NCI-H2196 treated with DMSO at 0.1 percent for 48 hours (cell line): ENCODE results near the gene ELP2.
"Not testable (repeated sequence)": the region's sequence is repeated elsewhere in the genome, so short reads cannot be mapped to it uniquely, and the experiment has no call there.

Experiments
- DNase-seq: peaks from one replicate; lab custom pipeline; 2025; ENCODE audit not compliant: unreplicated experiment; lab: John Stamatoyannopoulos, UW

ELP2 gene

DNA sequence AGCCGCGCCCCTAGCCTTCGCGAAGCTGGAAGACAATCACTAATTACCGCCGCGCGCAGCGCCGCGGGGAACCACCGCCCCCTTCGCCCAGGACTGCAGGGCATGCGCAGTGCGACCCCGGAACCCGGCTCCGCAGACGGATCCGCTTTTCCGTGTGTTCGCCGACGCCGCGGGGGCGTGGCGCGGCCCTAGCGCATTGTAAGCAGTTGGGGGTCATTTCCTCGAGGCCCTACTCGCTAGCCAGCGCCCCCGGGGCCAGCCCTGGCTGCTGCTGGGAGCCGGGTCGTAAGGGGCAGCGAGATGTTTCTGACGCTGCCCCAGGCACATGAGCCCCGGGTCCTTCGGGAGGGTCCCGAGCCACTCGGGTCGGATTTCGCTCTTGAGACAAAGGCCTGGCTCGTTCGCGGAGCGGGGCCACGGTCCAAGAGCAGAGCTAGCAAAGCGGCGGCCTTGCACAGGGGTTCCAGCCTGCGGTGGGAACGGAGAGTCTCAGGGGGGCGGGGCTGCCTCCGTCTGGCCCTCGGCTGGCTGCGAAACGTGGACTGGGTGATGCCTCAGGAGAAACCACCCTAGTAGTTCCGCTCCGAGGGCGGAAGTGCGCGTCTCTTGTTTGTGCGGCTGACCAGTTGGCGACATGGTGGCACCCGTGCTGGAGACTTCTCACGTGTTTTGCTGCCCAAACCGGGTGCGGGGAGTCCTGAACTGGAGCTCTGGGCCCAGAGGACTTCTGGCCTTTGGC lies at the start of gene ELP2, which contains the start of gene SLC39A6:
ELP2 (plus strand) TSS at position 600 of the 739 bp plus-strand sequence; CDS start at position 635, 35 bp downstream.
SLC39A6 (minus strand) TSS at position 41 of the 739 bp plus-strand sequence. CDS start 2,333 bp downstream, outside the sequence.
- DNase-seq = peak; percentile 47

DNA sequence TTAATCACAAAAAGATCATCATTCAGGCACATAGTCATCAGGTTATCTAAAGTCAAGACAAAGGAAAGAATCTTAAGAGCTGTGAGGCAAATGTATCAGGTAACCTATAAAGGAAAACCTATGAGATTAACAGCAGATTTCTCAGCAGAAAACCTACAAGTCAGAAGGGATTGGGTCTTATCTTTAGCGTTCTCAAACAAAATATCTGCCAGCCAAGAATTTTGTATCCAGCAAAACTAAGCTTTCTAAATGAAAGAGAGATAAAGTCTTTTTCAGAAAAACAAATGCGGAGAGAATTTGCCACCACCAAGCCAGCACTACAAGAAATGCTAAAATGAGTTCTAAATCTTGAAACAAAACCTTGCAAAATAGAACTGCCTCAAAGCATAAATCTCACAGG lies 48.6 kb upstream of the ELP2 start:
- DNase-seq = not testable (repeated sequence)

GRCh38 chr18:36083729-36084128 lies 46.0 kb upstream of the ELP2 start:
- no peak for DNase-seq

DNA sequence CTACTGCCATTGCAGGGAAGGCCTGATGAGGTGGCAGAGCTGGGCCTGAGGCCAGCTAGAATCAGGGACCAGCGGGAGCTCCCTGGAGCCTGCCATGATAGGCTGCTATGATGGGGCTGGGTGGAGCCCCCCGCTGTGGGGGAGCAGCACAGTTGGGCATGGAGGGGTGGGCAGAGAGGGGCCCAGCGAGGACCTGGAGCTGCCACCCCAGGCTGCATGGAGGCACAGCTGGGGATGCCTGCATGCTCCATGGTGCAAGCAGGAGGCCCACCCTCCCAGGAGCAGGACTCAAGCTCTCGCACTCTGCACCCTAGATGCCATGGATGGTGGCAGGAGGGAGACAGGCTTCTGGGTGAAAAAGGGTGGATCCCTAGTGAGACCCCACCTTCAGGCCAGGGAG lies 44.5 kb upstream of the ELP2 start:
- no peak for DNase-seq

DNA sequence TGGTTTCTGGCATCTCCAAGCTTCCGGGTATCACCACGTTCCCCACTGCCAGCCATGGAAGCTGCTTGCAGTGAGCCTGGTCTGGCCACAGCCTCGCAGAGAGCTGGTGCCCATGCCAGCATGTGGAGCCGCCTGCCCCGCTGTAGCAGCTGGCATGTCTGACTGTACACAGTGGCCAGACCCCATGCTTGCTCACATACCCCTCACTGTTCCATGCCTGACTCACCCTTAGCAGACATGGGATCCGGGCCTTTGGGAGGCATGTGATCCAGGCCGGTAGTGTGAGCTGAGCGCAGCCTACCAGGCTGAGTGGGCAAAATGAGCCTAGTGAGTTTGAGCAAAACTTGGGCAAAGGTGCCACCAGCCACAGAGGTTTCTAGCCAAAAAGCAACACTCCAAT lies 43.5 kb upstream of the ELP2 start:
- no peak for DNase-seq

DNA sequence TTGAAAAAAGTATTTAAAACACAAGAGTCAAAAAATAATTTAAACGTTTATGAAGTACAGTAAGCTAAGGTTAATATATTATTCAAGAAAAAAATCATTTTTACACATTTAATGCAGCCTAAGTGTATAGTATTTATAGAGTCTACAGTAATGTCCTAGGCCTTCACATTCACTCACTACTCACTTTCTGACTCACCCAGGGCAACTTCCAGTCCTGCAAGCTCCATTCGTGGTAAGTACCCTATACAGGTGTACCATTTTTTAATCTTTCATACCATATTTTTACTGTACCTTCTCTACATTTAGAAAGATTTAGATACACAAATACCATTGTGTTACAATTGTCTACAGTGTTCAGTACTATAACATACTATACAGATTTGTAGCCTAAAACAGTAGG lies 41.4 kb upstream of the ELP2 start:
- DNase-seq = no peak

DNA sequence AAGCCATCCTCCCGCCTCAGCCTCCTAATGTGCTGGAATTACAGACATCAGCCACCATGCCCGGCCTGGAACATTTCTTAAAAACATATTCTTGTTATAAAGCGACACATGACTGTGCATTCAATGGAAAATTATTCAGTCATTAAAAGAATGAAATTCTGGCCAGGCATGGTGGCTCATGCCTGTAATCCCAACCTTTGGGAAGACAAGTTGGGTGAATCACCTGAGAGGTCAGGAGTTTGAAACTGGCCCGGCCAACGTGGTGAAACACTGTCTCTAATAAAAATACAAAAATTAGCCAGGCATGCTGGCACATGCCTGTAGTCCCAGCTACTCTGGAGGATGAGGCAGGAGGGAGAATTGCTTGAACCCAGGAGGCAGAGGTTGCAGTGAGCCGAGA lies 40.7 kb upstream of the ELP2 start:
- no peak for DNase-seq

- DNase-seq = not testable (repeated sequence)
Observed at GRCh38 chr18:36092116-36092515, 37.6 kb upstream of the ELP2 start.

GRCh38 chr18:36094431-36094830 lies 35.3 kb upstream of the ELP2 start:
- DNase-seq = no peak

DNA sequence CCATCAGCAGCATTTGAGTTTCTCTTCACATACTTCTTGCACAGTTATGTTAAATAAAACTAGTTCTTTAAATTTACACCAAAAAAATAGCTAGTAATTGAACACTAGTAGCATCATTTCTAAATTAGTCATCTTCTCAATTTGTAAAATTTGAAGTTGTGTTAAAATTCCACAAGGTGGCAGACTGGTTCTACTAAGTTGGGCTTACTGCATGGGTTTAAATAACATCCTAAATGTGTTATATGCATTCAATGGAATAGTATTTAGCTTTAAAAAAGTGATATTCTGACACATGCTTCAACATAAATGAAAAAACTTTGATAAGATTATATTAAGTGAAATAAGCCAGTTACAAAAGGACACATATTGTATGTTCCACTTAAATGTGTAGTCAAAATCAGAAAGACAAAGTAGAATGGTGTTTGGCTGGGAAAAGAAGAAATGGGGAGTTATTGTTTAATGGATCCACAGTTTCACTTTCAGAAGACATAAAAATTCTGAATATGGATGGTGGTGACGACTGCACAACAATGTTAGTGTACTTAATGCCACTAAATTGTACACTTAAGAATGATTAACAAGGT lies 33.7 kb upstream of the ELP2 start:
- peak; percentile 7 for DNase-seq

DNA sequence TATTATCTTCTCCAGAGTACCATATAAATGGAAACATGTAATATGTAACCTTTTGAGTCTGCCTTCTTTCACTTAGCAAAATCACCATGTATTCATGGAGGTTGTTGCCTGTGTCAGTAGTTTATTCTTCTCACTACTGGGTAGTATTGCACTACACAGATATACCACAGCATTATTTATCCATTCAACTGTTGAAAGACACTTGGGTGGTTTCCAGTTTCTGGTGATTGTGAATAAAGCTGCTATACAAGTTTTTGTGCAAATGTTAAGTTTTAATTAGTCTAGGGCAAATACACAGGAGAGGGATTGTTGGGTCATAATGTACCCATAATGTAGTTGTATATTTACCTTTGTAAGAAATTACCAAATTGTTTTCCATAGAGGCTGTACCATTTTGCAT lies 32.7 kb upstream of the ELP2 start:
- no peak for DNase-seq

DNA sequence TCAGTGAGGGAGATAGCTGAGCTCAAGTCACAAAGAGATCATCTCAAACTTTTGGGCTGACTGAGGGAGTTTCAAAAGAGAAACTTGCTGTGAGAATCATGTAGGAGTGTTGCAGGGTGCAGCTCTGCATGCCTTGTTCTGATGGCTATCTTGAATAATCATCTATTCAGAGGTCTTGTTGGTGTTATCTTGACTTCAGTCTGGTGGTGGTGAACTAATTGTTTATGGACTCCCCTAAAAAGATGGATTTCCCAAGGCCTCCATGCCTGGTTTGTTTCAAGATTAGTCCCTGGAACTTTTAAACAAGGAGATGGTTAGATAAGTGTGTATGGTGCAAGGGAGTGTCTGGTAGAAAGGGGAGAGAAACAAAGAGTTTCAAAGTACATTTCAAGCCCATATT lies 30.4 kb upstream of the ELP2 start:
- DNase-seq = no peak

- DNase-seq = no peak
Observed at GRCh38 chr18:36101943-36102342, 27.8 kb upstream of the ELP2 start.

GRCh38 chr18:36104749-36105148 lies 24.9 kb upstream of the ELP2 start:
- DNase-seq = no peak

GRCh38 chr18:36107477-36107876 lies 22.2 kb upstream of the ELP2 start:
- DNase-seq = no peak

GRCh38 chr18:36108196-36108595 lies 21.5 kb upstream of the ELP2 start:
- no peak for DNase-seq

GRCh38 chr18:36108601-36109000 lies 21.1 kb upstream of the ELP2 start:
- no peak for DNase-seq

DNA sequence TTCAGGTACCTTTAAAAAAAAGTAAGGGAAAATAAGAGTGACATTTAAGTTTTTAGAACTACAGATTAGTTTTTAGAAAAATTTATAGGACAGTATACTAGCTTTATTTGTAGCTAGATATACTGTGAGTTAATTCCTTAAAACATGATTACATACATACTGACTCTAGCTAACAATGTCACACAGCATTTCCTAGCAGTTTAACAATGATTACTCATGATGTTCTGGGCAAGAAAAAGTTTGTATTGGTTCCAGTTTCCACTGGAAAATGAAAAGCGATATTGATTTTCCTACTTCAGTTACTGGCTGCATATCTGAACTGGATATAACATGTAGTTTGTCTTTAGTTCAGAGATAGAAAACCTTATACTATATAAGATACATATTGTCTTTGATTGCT lies 20.0 kb upstream of the ELP2 start:
- no peak for DNase-seq

GRCh38 chr18:36112302-36112701 lies 17.4 kb upstream of the ELP2 start:
- no peak for DNase-seq

DNA sequence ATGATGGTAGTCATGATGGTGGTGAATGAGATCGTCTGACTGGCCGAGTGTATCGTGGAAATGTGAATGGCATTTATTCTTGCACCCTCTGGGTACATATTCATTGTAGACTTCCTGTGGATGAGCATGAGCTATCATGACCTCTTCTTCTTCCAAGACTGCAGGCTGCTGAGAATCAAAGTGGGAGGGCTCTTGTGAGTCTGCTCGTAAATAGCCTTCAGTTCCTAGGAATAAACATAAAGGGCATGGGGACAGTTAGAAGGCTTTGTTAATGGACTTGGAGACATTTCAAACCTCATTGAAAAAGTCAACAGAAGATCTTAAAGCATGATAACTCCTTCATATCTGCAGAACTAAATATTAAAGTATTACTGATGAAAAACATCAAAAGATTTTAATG lies 15.4 kb upstream of the ELP2 start:
- no peak for DNase-seq

GRCh38 chr18:36114738-36115137 lies 15.0 kb upstream of the ELP2 start:
- no peak for DNase-seq

DNA sequence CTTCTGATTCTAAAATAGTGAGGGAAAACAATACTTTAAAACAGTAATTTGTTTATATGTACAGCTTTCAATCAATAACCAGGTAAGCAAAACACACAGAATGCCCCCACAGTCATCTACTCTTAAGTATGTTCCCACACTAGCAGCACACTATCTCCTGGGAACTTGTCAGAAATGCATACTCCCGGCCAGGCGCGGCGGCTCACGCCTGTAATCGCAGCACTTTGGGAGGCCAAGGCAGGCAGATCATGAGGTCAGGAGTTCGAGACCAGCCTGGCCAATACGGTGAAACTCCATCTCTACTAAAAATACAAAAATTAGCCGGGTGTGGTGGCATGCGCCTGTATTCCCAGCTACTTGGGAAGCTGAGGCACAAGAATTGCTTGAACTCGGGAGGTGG lies 12.9 kb upstream of the ELP2 start:
- DNase-seq = not testable (repeated sequence)

DNA sequence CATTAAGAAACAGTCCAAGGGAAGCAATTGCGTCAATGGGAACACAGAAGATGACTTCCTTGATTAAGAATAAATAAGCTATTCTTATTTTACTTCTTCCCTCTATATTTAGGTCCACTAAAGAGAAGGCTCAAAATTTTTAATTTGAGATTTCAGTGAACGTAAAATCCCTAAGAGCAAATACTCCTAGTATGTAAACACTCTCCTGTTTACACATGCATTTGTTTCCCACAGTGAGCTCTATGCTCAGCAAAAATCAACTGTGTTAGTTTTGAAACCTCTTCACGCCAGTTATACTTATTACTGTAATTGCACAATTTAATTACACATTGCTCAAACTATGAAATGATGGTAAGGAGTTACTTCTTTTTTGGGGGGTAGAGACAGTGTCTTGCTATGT lies 9.4 kb upstream of the ELP2 start:
- no peak for DNase-seq
